GM23338 (cell line): Measurements from ENCODE around the gene TBC1D32. TPM values are rescaled to one million over a fixed set of nuclear protein-coding genes. Genes with fewer than 3 reads are reported as not detected.

Source experiments
- ATAC-seq: fragments of 200-7000 bp; cut with Tn5 transposase; 3 replicates; pipeline ENCODE4 v1.9.1; 2020
- DNase-seq: peaks from one replicate; pipeline ENCODE4 v3.0.0-alpha.2; 2015; ENCODE audit warnings: low spot score
- H2AFZ ChIP-seq: fragments of 200-600 bp; sonication (generic); 2 replicates; pipeline ENCODE4 v1.8.0; 2016; ENCODE audit warnings: antibody characterized with exemption, mild to moderate bottlenecking, moderate library complexity
- H3F3A ChIP-seq: fragments of 200-600 bp; sonication (generic); replicated peaks from 2 replicates; pipeline ENCODE4 v1.8.0; 2017; ENCODE audit warnings: antibody characterized with exemption, mixed run types, low read depth
- H3K27ac ChIP-seq: fragments of 200-600 bp; sonication (generic); 2 replicates; pipeline ENCODE4 v1.6.1; 2016; ENCODE audit warnings: low read depth
- H3K27me3 ChIP-seq: fragments of 200-600 bp; sonication (generic); 2 replicates; pipeline ENCODE4 v1.8.0; 2016; ENCODE audit warnings: mild to moderate bottlenecking, mixed run types, moderate library complexity; ENCODE audit not compliant: insufficient read depth
- H3K36me3 ChIP-seq: fragments of 200-600 bp; sonication (generic); 2 replicates; pipeline ENCODE4 v1.8.0; 2016; ENCODE audit warnings: mild to moderate bottlenecking; ENCODE audit not compliant: insufficient read depth
- H3K4me1 ChIP-seq: fragments of 200-600 bp; sonication (generic); 2 replicates; pipeline ENCODE4 v1.8.0; 2016; ENCODE audit warnings: mild to moderate bottlenecking, moderate library complexity; ENCODE audit not compliant: insufficient read depth
- H3K4me2 ChIP-seq: fragments of 200-600 bp; sonication (generic); 2 replicates; pipeline ENCODE4 v1.7.1; 2017; ENCODE audit warnings: mixed run types
- H3K4me3 ChIP-seq: fragments of 200-600 bp; sonication (generic); 2 replicates; pipeline ENCODE4 v1.6.1; 2016; ENCODE audit warnings: mixed run types
- H3K79me2 ChIP-seq: fragments of 200-600 bp; sonication (generic); replicated peaks from 2 replicates; pipeline ENCODE4 v1.8.0; 2017; ENCODE audit warnings: mild to moderate bottlenecking; ENCODE audit not compliant: insufficient read depth
- H3K9me2 ChIP-seq: fragments of 200-600 bp; sonication (generic); 2 replicates; pipeline ENCODE4 v1.8.0; 2017; ENCODE audit not compliant: insufficient read depth
- H4K20me1 ChIP-seq: fragments of 200-600 bp; sonication (generic); replicated peaks from 2 replicates; pipeline ENCODE4 v1.8.0; 2017; ENCODE audit warnings: mild to moderate bottlenecking; ENCODE audit not compliant: insufficient read depth
- H3K27ac Mint-ChIP-seq: 2 replicates; pipeline ENCODE4 v1.8.0; 2020; ENCODE audit warnings: inconsistent platforms, mild to moderate bottlenecking, moderate library complexity, mixed read lengths
- H3K27me3 Mint-ChIP-seq: 3 replicates; pipeline ENCODE4 v1.8.0; 2022; ENCODE audit warnings: low read depth, mild to moderate bottlenecking, moderate library complexity, mixed read lengths, inconsistent platforms; ENCODE audit not compliant: insufficient read depth, poor library complexity
- H3K36me3 Mint-ChIP-seq: 3 replicates; pipeline ENCODE4 v1.8.0; 2021; ENCODE audit warnings: low read depth, mild to moderate bottlenecking, inconsistent platforms, moderate library complexity, mixed read lengths
- H3K4me1 Mint-ChIP-seq: 3 replicates; pipeline ENCODE4 v1.8.0; 2020; ENCODE audit warnings: mild to moderate bottlenecking, inconsistent platforms, mixed read lengths
- H3K4me3 Mint-ChIP-seq: 3 replicates; pipeline ENCODE4 v1.8.0; 2021; ENCODE audit warnings: moderate library complexity, mild to moderate bottlenecking, inconsistent platforms, mixed read lengths
- H3K9me3 Mint-ChIP-seq: 3 replicates; pipeline ENCODE4 v1.8.0; 2020; ENCODE audit warnings: moderate library complexity, mild to moderate bottlenecking, inconsistent platforms, mixed read lengths
- CREB1 ChIP-seq: fragments of 250-450 bp; sonication (Bioruptor Pico); IDR thresholded peaks from 2 replicates; pipeline ENCODE4 v1.5.0; 2020; ENCODE audit warnings: low read depth, mild to moderate bottlenecking, moderate library complexity
- CTCF ChIP-seq, 2 experiments: fragments of 200-600 bp in 1 of 2; sonication (generic) in 1 of 2; conservative IDR thresholded peaks; 2 replicates each; pipeline versions ENCODE4 v1.5.1 to v1.6.1; 2016 to 2017; ENCODE audit warnings: antibody characterized with exemption in 2 of 2, low read depth in 2 of 2, mild to moderate bottlenecking in 2 of 2, moderate library complexity in 1 of 2
- ETS1 ChIP-seq: IDR thresholded peaks from 2 replicates; pipeline ENCODE4 v1.6.1; 2016; ENCODE audit warnings: antibody characterized with exemption
- EZH2phosphoT487 ChIP-seq: fragments of 200-600 bp; sonication (generic); IDR thresholded peaks from one replicate; pipeline ENCODE4 v1.8.1; 2018; ENCODE audit warnings: antibody characterized with exemption; ENCODE audit not compliant: unreplicated experiment
- NANOG ChIP-seq: IDR thresholded peaks from 2 replicates; pipeline ENCODE4 v1.6.1; 2016; ENCODE audit warnings: antibody characterized with exemption, borderline replicate concordance
- REST ChIP-seq: IDR thresholded peaks from one replicate; pipeline ENCODE4 v1.6.1; 2018; ENCODE audit warnings: antibody characterized with exemption; ENCODE audit not compliant: unreplicated experiment
- STAT1 ChIP-seq: IDR thresholded peaks from one replicate; pipeline ENCODE4 v1.6.1; 2016; ENCODE audit warnings: antibody characterized with exemption; ENCODE audit not compliant: unreplicated experiment
- ZNF114 ChIP-seq: fragments of 250-450 bp; sonication (Bioruptor Pico); IDR thresholded peaks from 2 replicates; pipeline ENCODE4 v1.5.0; 2020; ENCODE audit warnings: mild to moderate bottlenecking, moderate library complexity
- ZNF331 ChIP-seq: fragments of 250-450 bp; sonication (Bioruptor Pico); IDR thresholded peaks from 2 replicates; pipeline ENCODE4 v1.5.0; 2020; ENCODE audit warnings: low read depth, mild to moderate bottlenecking, moderate library complexity
- ZNF462 ChIP-seq: fragments of 250-450 bp; sonication (Bioruptor Pico); IDR thresholded peaks from 2 replicates; pipeline ENCODE4 v1.5.0; 2020; ENCODE audit warnings: mild to moderate bottlenecking, moderate library complexity
- polyA plus RNA-seq: library from polyadenylated mRNA; unstranded; fragments of >200 nt; fragmentation: Nextera tagmentation; extraction: Ambion mirVana; gene quantifications from 2 replicates; pipeline ENCODE4 v1.2.1, GENCODE V29; 2016
- total RNA-seq: library from RNA; depleted of rRNA; stranded (reverse); fragments of >200 nt; shearing (Covaris generic); gene quantifications from 2 replicates; pipeline ENCODE4 v1.2.3, GENCODE V29; 2014

Gene TBC1D32
- total and polyA plus RNA-seq, 2 experiments from 2014 or later: 8.9 to 10.4 TPM

GRCh38 chr6:121105461-121105860, 228.8 kb downstream of the TBC1D32 start (continued):
- TF ChIP-seq ZNF462 (CRISPR knock-in tag): no peak
- no peak for TF ChIP-seq CREB1 (CRISPR knock-in tag)
- TF ChIP-seq STAT1: no peak
- TF ChIP-seq ETS1: no peak
- TF ChIP-seq EZH2phosphoT487: no peak
- TF ChIP-seq ZNF114: no peak
- TF ChIP-seq ZNF331 (CRISPR knock-in tag): no peak

GRCh38 chr6:121093928-121094327, 240.4 kb downstream of the TBC1D32 start:
- no peak for DNase-seq
- Histone ChIP-seq H3K9me2 (no peaks in the 10 kb centered on the region), H3K4me1 (peaks cover 8% of the 10 kb centered on the region), H3K4me2 (no peak overlapping the region), H3K36me3 (no peaks in the 10 kb centered on the region), H3K79me2 (no peaks in the 10 kb centered on the region), H3K27me3 (no peaks in the 10 kb centered on the region), H3F3A (no peaks in the 10 kb centered on the region), H4K20me1 (no peaks in the 10 kb centered on the region), H3K27ac (no peak overlapping the region), H2AFZ (no peak overlapping the region), H3K4me3 (no peak overlapping the region)
- ATAC-seq: no peak
- TF ChIP-seq CTCF (conservative IDR thresholded peaks at IDR 0.05; ENCODE audit: low read depth in 2 of 2) (no peak), REST (no peak), STAT1 (no peak), CREB1 (CRISPR knock-in tag) (no peak), ZNF114 (no peak), NANOG (no peak), ETS1 (no peak), ZNF331 (CRISPR knock-in tag) (no peak)
- H3K4me3 Mint-ChIP-seq: no peak overlapping the region
- no peaks in the 10 kb centered on the region for H3K9me3 Mint-ChIP-seq
- peaks cover 7% of the 10 kb centered on the region for H3K4me1 Mint-ChIP-seq
- peaks cover 2% of the 10 kb centered on the region for H3K27me3 Mint-ChIP-seq
- H3K27ac Mint-ChIP-seq: no peak overlapping the region
- H3K36me3 Mint-ChIP-seq: no peaks in the 10 kb centered on the region
